PC-9 (cell line): Measurements from ENCODE around the gene STEAP3. TPM values are rescaled to one million over a fixed set of nuclear protein-coding genes. Genes with fewer than 3 reads are reported as not detected.

Experiments
- BruUV-seq: library from RNA; stranded (reverse); fragments of 400-500 nt; replicated peaks from 2 replicates; lab custom pipeline; 2021; lab: Mats Ljungman, UMichigan
- CTCF ChIA-PET: fragments of 300-600 bp; sonication (Branson Sonifier 250); formaldehyde crosslinking; loops from one replicate; lab custom pipeline; 2022; ENCODE audit warnings: antibody characterized with exemption; lab: Charles Lee
- POLR2A ChIA-PET: fragments of 300-600 bp; sonication (Branson Sonifier 250); formaldehyde crosslinking; loops from one replicate; lab custom pipeline; 2022; ENCODE audit warnings: antibody characterized with exemption; ENCODE audit not compliant: unreplicated experiment; lab: Charles Lee
- DNase-seq, 2 experiments: peaks; one replicate each; pipeline versions ENCODE4 v3.0.0 to v3.0.0-alpha.2; 2015 to 2022; ENCODE audit warnings: mixed read lengths in 1 of 2
- H2AFZ ChIP-seq: fragments of 200-600 bp; sonication (generic); 2 replicates; pipeline ENCODE4 v1.8.1; 2017; ENCODE audit warnings: antibody characterized with exemption
- H3F3A ChIP-seq: fragments of 200-600 bp; sonication (generic); 2 replicates; pipeline ENCODE4 v1.8.1; 2017; ENCODE audit warnings: antibody characterized with exemption, mild to moderate bottlenecking, low read depth; ENCODE audit not compliant: insufficient read depth
- H3K27ac ChIP-seq: fragments of 200-600 bp; sonication (generic); 2 replicates; pipeline ENCODE4 v1.6.1; 2016; ENCODE audit warnings: mixed run types
- H3K27me3 ChIP-seq: fragments of 200-600 bp; sonication (generic); 2 replicates; pipeline ENCODE4 v1.6.1; 2016; ENCODE audit warnings: low read depth, mixed run types; ENCODE audit not compliant: insufficient read depth
- H3K36me3 ChIP-seq: fragments of 200-600 bp; sonication (generic); 2 replicates; pipeline ENCODE4 v1.6.1; 2016; ENCODE audit warnings: low read depth, mixed run types
- H3K4me1 ChIP-seq: fragments of 200-600 bp; sonication (generic); replicated peaks from 2 replicates; pipeline ENCODE4 v1.6.1; 2016; ENCODE audit warnings: mixed run types; ENCODE audit not compliant: insufficient read depth
- H3K4me2 ChIP-seq: fragments of 200-600 bp; sonication (generic); 2 replicates; pipeline ENCODE4 v1.6.1; 2017; ENCODE audit warnings: mixed run types
- H3K4me3 ChIP-seq: fragments of 200-600 bp; sonication (generic); 2 replicates; pipeline ENCODE4 v1.6.1; 2016; ENCODE audit warnings: mixed run types
- H3K79me2 ChIP-seq: fragments of 200-600 bp; sonication (generic); 2 replicates; pipeline ENCODE4 v1.6.1; 2017; ENCODE audit warnings: low read depth, mixed run types
- H3K9me2 ChIP-seq: fragments of 200-600 bp; sonication (generic); 2 replicates; pipeline ENCODE4 v1.8.1; 2017; ENCODE audit warnings: mild to moderate bottlenecking; ENCODE audit not compliant: insufficient read depth
- H3K9me3 ChIP-seq: fragments of 200-600 bp; sonication (generic); 2 replicates; pipeline ENCODE4 v1.8.1; 2016; ENCODE audit warnings: low read depth; ENCODE audit not compliant: insufficient read depth
- H4K20me1 ChIP-seq: fragments of 200-600 bp; sonication (generic); 2 replicates; pipeline ENCODE4 v1.8.1; 2017; ENCODE audit not compliant: insufficient read depth
- EZH2 ChIP-seq: fragments of 200-600 bp; sonication (generic); IDR thresholded peaks from 2 replicates; pipeline ENCODE4 v1.8.0; 2017; ENCODE audit warnings: antibody characterized with exemption, low read depth
- intact Hi-C: fragments of 100-400 bp; cut with micrococcal nuclease; formaldehyde crosslinking; loops from one replicate; pipeline ENCODE4 v1.10.0; 2022; ENCODE audit not compliant: unreplicated experiment
- total RNA-seq: library from RNA; stranded (reverse); gene quantifications from 2 replicates; pipeline ENCODE4 v1.2.3, GENCODE V29; 2021
- TF ChIP-seq, protein P1 (sequence below): fragments of 200-600 bp; sonication (generic); conservative IDR thresholded peaks from 2 replicates; pipeline ENCODE4 v1.6.1; 2017; ENCODE audit warnings: mixed run types, antibody characterized with exemption, mild to moderate bottlenecking, moderate library complexity

The STEAP3 gene
- total RNA-seq, 1 experiment from 2014 or later: 23.0 TPM

DNA sequence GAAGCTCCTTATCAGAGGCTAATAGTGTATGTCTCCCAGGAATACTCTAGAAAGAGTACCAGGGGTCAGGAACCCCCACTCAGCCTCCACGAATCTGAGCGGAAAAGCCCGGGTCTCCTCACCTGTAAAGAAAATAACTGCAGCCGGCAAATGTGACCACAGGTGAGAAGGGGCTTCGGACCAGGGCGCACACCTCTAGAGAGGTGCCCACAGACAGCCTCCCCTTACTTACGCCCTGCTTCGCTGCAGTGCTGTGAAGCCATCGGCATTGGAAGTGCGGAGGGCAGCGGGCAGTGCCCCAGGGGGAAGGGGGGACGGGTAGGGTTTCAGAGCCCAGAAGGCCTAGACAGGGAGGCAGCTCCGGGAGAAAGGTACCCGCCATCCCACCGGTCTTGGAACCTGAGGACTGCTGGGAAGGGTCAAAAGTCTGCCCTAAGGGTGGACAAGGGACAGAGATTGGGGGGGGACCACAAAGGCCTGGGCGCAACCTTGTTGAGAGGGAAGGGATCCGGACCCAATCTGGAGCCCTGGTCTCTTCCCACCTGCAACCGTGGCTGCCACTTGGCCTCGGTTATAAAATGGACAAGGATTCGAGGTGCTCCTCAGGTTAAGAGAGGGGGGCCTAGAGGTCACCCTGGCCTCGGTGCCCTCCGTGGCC, 642 bp upstream of the STEAP3 start:
- H3F3A ChIP-seq: peaks cover 8% of the 10 kb centered on the region; the same call in 1 of the 2 replicates
- POLR2A ChIA-PET: interaction anchor here (0.6 kb wide), 1 partner anchor 11 kb away, joined by 19 read pairs; no protein-coding TSS in a partner anchor
- intact Hi-C loops: no loop called here
- peaks cover 38% of the 10 kb centered on the region for H3K4me1 ChIP-seq
- H3K4me2 ChIP-seq: peak overlapping the region; percentile 90
- no peak for TF ChIP-seq EZH2
- TF ChIP-seq, protein P1, sequence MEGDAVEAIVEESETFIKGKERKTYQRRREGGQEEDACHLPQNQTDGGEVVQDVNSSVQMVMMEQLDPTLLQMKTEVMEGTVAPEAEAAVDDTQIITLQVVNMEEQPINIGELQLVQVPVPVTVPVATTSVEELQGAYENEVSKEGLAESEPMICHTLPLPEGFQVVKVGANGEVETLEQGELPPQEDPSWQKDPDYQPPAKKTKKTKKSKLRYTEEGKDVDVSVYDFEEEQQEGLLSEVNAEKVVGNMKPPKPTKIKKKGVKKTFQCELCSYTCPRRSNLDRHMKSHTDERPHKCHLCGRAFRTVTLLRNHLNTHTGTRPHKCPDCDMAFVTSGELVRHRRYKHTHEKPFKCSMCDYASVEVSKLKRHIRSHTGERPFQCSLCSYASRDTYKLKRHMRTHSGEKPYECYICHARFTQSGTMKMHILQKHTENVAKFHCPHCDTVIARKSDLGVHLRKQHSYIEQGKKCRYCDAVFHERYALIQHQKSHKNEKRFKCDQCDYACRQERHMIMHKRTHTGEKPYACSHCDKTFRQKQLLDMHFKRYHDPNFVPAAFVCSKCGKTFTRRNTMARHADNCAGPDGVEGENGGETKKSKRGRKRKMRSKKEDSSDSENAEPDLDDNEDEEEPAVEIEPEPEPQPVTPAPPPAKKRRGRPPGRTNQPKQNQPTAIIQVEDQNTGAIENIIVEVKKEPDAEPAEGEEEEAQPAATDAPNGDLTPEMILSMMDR: no peak
- no peaks in the 10 kb centered on the region for H3K27me3 ChIP-seq
- peak overlapping the region; percentile 70 for H2AFZ ChIP-seq
- no peak for DNase-seq
- CTCF ChIA-PET: interaction anchor here (1.9 kb wide), 1 partner anchor 14 kb away, joined by 4 read pairs; no protein-coding TSS in a partner anchor
- H3K9me3 ChIP-seq: no peaks in the 10 kb centered on the region
- peak overlapping the region; percentile 89 for H3K4me3 ChIP-seq
- BruUV-seq: TSS peak; percentile 92
- no peaks in the 10 kb centered on the region for H3K36me3 ChIP-seq
- H4K20me1 ChIP-seq: no peaks in the 10 kb centered on the region
- no peak overlapping the region for H3K27ac ChIP-seq
- peaks cover 28% of the 10 kb centered on the region for H3K79me2 ChIP-seq
- no peaks in the 10 kb centered on the region for H3K9me2 ChIP-seq

DNA sequence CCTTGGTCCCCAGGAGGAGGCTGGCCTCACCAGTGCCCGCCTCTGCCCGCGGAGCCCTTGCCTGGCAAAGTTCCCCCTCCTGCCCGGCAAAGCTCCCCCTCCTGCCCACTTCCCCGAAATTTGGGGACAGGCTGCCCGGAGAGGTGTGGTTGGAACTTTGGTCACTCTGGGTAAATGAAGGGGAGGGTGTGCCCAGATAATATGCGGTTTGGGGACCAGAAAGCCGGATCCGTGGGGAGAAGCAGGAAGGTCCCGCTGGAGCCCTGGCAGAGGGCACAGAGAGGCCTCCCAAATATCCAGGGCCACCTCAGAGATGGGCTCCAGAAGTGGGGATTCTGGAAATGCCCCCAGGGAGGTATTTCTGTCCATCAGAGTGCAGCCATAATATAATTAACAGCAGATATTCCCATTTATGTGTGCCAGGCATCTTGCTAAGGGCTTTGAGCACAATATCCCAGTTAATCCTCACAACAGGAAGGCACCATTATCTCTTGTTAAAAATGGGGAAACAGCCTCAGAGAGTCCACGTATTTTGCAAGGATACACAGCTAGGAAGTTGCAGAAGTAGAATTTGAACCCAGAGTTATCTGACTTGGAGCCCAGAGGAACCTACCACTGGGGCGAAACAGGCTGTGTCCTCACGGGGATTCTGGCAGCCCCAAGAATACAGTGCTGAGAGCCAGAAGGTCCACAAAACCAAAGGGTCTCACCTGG, 914 bp downstream of the STEAP3 start:
- Histone ChIP-seq H3K36me3 (no peaks in the 10 kb centered on the region), H3K9me3 (no peaks in the 10 kb centered on the region), H3K79me2 (peaks cover 37% of the 10 kb centered on the region), H2AFZ (peak overlapping the region; percentile 92), H3K27ac (no peak overlapping the region), H3K27me3 (no peaks in the 10 kb centered on the region), H4K20me1 (no peaks in the 10 kb centered on the region), H3K4me3 (peak overlapping the region; percentile 89), H3F3A (peaks cover 1% of the 10 kb centered on the region; the same call in 1 of the 2 replicates), H3K4me1 (peaks cover 25% of the 10 kb centered on the region), H3K9me2 (no peaks in the 10 kb centered on the region), H3K4me2 (peak overlapping the region; percentile 90)
- BruUV-seq: TSS peak; percentile 40
- no peak for DNase-seq
- intact Hi-C loops: loop anchor here (2.0 kb wide), 2 partner anchors 16 to 40 kb away; no protein-coding TSS in a partner anchor
- ChIA-PET CTCF (no interaction called here), POLR2A (no interaction called here)
- no peak for TF ChIP-seq EZH2

DNA sequence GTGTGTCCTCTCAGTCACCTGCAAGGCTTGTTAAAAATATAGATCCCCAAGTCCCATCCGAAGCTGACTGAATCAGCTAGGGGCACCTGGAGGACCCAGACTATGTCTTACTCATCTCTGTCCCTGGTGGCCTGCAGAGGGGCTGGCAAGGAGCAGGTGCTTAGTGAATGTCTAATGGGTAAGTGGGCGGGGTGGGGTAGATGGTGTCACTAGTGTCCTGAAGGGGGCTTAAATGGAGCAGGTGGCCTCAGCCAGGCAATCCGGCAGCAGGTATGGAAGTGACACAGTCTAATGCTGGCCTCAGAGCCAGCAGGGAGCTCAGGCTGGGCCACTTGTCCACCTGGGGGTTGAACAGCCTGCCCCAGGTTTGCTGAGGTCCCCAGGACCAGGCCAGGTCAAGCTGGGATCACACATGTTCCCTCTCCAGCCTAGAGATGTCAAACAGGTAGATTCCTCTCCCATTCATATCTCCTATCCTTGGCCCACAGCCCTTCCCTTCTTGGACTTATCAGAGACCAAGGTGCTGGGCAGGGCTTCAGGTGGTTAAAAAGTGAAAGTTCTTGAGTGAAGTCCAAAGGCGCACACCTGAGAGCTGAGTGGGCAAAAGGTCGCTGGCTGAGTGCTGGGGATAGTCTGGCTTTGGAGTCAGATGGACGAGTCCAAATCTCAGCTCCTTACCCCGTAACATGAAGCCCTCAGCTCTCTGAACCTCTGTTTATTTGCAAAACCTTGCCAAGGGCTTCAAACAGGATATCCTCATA, 1.7 kb downstream of the STEAP3 start:
- H4K20me1 ChIP-seq: peaks cover 3% of the 10 kb centered on the region; the same call in 1 of the 2 replicates
- no TSS peak for BruUV-seq
- no peaks in the 10 kb centered on the region for H3K9me2 ChIP-seq
- ChIA-PET CTCF (no interaction called here), POLR2A (no interaction called here)
- H3K4me1 ChIP-seq: peaks cover 32% of the 10 kb centered on the region
- H3K36me3 ChIP-seq: no peaks in the 10 kb centered on the region
- 0 out of 2 replicates have a peak overlapping the region, but pooled peaks have one; percentile 92 for H2AFZ ChIP-seq
- peak overlapping the region; percentile 90 for H3K4me2 ChIP-seq
- H3K27ac ChIP-seq: no peak overlapping the region
- intact Hi-C loops: loop anchor here (2.0 kb wide), 2 partner anchors 16 to 40 kb away; no protein-coding TSS in a partner anchor
- peak overlapping the region; percentile 89 for H3K4me3 ChIP-seq
- no peaks in the 10 kb centered on the region for H3K9me3 ChIP-seq
- H3K79me2 ChIP-seq: peaks cover 37% of the 10 kb centered on the region
- TF ChIP-seq, protein P1: no peak; the same call in 1 of the 2 replicates
- no peak for TF ChIP-seq EZH2
- DNase-seq: no peak
- H3K27me3 ChIP-seq: no peaks in the 10 kb centered on the region
- no peaks in the 10 kb centered on the region; the same call in 1 of the 2 replicates for H3F3A ChIP-seq
